PC-9 (cell line): ENCODE data around the gene RPL22. TPM values are rescaled to one million over a fixed set of nuclear protein-coding genes. Genes with fewer than 3 reads are reported as not detected.

ENCODE experiments used
- BruUV-seq: library from RNA; stranded (reverse); fragments of 400-500 nt; replicated peaks from 2 replicates; lab custom pipeline; 2021; lab: Mats Ljungman, UMichigan
- CTCF ChIA-PET: fragments of 300-600 bp; sonication (Branson Sonifier 250); formaldehyde crosslinking; loops from one replicate; lab custom pipeline; 2022; ENCODE audit warnings: antibody characterized with exemption; lab: Charles Lee
- POLR2A ChIA-PET: fragments of 300-600 bp; sonication (Branson Sonifier 250); formaldehyde crosslinking; loops from one replicate; lab custom pipeline; 2022; ENCODE audit warnings: antibody characterized with exemption; ENCODE audit not compliant: unreplicated experiment; lab: Charles Lee
- DNase-seq, 2 experiments: peaks; one replicate each; pipeline versions ENCODE4 v3.0.0 to v3.0.0-alpha.2; 2015 to 2022; ENCODE audit warnings: mixed read lengths in 1 of 2
- H2AFZ ChIP-seq: fragments of 200-600 bp; sonication (generic); 2 replicates; pipeline ENCODE4 v1.8.1; 2017; ENCODE audit warnings: antibody characterized with exemption
- H3F3A ChIP-seq: fragments of 200-600 bp; sonication (generic); 2 replicates; pipeline ENCODE4 v1.8.1; 2017; ENCODE audit warnings: antibody characterized with exemption, mild to moderate bottlenecking, low read depth; ENCODE audit not compliant: insufficient read depth
- H3K27ac ChIP-seq: fragments of 200-600 bp; sonication (generic); 2 replicates; pipeline ENCODE4 v1.6.1; 2016; ENCODE audit warnings: mixed run types
- H3K27me3 ChIP-seq: fragments of 200-600 bp; sonication (generic); 2 replicates; pipeline ENCODE4 v1.6.1; 2016; ENCODE audit warnings: low read depth, mixed run types; ENCODE audit not compliant: insufficient read depth
- H3K36me3 ChIP-seq: fragments of 200-600 bp; sonication (generic); 2 replicates; pipeline ENCODE4 v1.6.1; 2016; ENCODE audit warnings: low read depth, mixed run types
- H3K4me1 ChIP-seq: fragments of 200-600 bp; sonication (generic); replicated peaks from 2 replicates; pipeline ENCODE4 v1.6.1; 2016; ENCODE audit warnings: mixed run types; ENCODE audit not compliant: insufficient read depth
- H3K4me2 ChIP-seq: fragments of 200-600 bp; sonication (generic); 2 replicates; pipeline ENCODE4 v1.6.1; 2017; ENCODE audit warnings: mixed run types
- H3K4me3 ChIP-seq: fragments of 200-600 bp; sonication (generic); 2 replicates; pipeline ENCODE4 v1.6.1; 2016; ENCODE audit warnings: mixed run types
- H3K79me2 ChIP-seq: fragments of 200-600 bp; sonication (generic); 2 replicates; pipeline ENCODE4 v1.6.1; 2017; ENCODE audit warnings: low read depth, mixed run types
- H3K9me2 ChIP-seq: fragments of 200-600 bp; sonication (generic); 2 replicates; pipeline ENCODE4 v1.8.1; 2017; ENCODE audit warnings: mild to moderate bottlenecking; ENCODE audit not compliant: insufficient read depth
- H3K9me3 ChIP-seq: fragments of 200-600 bp; sonication (generic); 2 replicates; pipeline ENCODE4 v1.8.1; 2016; ENCODE audit warnings: low read depth; ENCODE audit not compliant: insufficient read depth
- H4K20me1 ChIP-seq: fragments of 200-600 bp; sonication (generic); 2 replicates; pipeline ENCODE4 v1.8.1; 2017; ENCODE audit not compliant: insufficient read depth
- EZH2 ChIP-seq: fragments of 200-600 bp; sonication (generic); IDR thresholded peaks from 2 replicates; pipeline ENCODE4 v1.8.0; 2017; ENCODE audit warnings: antibody characterized with exemption, low read depth
- intact Hi-C: fragments of 100-400 bp; cut with micrococcal nuclease; formaldehyde crosslinking; loops from one replicate; pipeline ENCODE4 v1.10.0; 2022; ENCODE audit not compliant: unreplicated experiment
- total RNA-seq: library from RNA; stranded (reverse); gene quantifications from 2 replicates; pipeline ENCODE4 v1.2.3, GENCODE V29; 2021
- TF ChIP-seq, protein P1 (sequence below): fragments of 200-600 bp; sonication (generic); conservative IDR thresholded peaks from 2 replicates; pipeline ENCODE4 v1.6.1; 2017; ENCODE audit warnings: mixed run types, antibody characterized with exemption, mild to moderate bottlenecking, moderate library complexity

RPL22 gene
- total RNA-seq, 1 experiment from 2014 or later: 447 TPM

DNA sequence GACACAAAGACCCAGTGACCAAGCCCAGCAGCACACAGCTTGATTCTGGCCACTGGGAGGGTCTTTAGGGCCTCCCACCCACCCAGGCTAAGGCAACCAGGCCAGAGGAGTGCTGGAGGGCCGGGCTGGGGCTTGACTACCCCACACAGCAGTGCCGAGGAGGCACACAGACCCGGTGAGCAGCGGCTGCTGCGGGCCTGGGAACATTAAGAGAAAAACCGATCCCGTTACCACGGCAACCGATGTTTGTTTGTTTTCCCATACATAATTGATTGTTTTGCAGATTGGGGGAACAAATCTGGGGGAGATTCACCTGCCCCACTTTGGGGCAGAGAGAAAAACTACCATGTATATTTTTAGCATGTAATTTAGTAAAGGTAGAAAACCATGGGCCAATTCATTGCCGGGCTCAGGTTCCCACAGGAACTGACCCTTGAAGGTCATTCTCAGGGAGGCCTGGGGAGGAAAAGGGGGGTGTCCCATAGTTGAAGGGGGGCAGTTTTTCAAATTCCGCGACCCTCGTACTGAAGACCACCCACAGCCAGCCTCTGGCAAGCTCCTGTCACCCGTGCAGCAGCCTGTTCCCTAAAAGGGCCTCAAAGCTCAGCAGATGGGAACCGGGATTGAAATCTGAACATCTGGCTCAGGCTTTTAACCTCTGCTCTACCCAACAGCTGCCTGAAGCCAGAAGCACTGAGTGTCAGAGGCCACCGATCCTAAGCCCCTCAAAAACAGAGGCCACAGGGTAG is 54.6 kb downstream of the RPL22 start:
- Histone ChIP-seq H3K9me2 (no peaks in the 10 kb centered on the region), H3K27ac (no peak overlapping the region), H3K79me2 (no peaks in the 10 kb centered on the region), H3K36me3 (no peaks in the 10 kb centered on the region), H3K4me2 (no peak overlapping the region), H3F3A (no peaks in the 10 kb centered on the region), H3K4me1 (peaks cover 8% of the 10 kb centered on the region; the same call in 1 of the 2 replicates), H3K4me3 (no peak overlapping the region), H3K9me3 (no peaks in the 10 kb centered on the region), H2AFZ (no peak overlapping the region), H4K20me1 (no peaks in the 10 kb centered on the region), H3K27me3 (no peaks in the 10 kb centered on the region)
- CTCF ChIA-PET: no interaction called here
- POLR2A ChIA-PET: no interaction called here
- DNase-seq: no peak
- intact Hi-C loops: no loop called here
- TF ChIP-seq, protein P1, sequence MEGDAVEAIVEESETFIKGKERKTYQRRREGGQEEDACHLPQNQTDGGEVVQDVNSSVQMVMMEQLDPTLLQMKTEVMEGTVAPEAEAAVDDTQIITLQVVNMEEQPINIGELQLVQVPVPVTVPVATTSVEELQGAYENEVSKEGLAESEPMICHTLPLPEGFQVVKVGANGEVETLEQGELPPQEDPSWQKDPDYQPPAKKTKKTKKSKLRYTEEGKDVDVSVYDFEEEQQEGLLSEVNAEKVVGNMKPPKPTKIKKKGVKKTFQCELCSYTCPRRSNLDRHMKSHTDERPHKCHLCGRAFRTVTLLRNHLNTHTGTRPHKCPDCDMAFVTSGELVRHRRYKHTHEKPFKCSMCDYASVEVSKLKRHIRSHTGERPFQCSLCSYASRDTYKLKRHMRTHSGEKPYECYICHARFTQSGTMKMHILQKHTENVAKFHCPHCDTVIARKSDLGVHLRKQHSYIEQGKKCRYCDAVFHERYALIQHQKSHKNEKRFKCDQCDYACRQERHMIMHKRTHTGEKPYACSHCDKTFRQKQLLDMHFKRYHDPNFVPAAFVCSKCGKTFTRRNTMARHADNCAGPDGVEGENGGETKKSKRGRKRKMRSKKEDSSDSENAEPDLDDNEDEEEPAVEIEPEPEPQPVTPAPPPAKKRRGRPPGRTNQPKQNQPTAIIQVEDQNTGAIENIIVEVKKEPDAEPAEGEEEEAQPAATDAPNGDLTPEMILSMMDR: no peak
- no peak for TF ChIP-seq EZH2
- BruUV-seq: no TSS peak

DNA sequence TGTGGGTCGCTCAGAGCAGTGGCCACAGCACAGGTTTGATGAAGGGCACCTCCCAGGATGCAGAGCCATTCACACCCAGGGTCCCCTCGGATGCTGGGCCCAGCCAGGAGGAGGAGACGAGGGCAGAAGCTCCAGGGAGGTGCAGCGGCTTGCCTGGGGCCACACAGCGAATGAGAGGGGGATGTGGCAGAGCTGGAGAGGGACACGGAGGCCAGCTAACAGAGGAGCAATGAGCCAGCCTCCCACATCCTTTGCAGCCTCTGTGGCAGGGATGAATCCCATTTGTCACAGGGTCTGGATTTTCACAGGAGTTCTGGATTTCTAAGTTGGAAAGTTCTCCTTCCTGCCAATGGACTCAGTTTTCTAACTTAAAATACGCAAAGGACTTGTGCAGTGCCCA is 55.2 kb downstream of the RPL22 start:
- Histone ChIP-seq H3K27ac (no peak overlapping the region), H3K4me3 (no peak overlapping the region), H3K9me2 (no peaks in the 10 kb centered on the region), H3K9me3 (no peaks in the 10 kb centered on the region), H3K79me2 (no peaks in the 10 kb centered on the region), H3K4me1 (peaks cover 8% of the 10 kb centered on the region; the same call in 1 of the 2 replicates), H2AFZ (no peak overlapping the region), H3K36me3 (no peaks in the 10 kb centered on the region), H3K27me3 (no peaks in the 10 kb centered on the region), H3F3A (no peaks in the 10 kb centered on the region), H4K20me1 (no peaks in the 10 kb centered on the region), H3K4me2 (no peak overlapping the region)
- intact Hi-C loops: no loop called here
- ChIA-PET POLR2A (no interaction called here), CTCF (interaction anchor here (0.5 to 0.7 kb wide), 2 partner anchors 52 to 410 kb away, joined by 4 to 8 read pairs; partner anchors contain the start of gene NOL9)
- no peak for TF ChIP-seq EZH2
- TF ChIP-seq, protein P1: no peak
- BruUV-seq: no TSS peak
- DNase-seq: no peak

DNA sequence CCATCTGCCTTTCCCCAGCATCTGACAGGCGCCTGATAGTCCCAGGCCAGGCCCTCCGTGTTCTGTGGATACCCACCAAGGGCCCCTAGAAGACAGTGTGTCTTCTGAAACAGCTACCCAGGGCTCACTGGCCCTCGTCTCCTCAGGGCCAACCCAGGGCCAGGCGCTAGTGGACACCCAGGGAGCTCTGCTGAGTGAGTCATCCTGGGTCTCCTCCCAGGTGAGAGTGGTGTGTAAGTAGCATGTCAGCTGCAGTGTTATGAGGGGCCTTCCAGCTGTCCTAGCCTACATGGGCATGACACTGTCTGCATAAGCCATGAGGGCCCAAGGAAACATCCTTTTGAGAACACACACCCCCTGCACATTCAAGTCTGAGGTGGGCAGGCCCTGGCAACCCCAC is 56.0 kb downstream of the RPL22 start:
- ChIA-PET POLR2A (no interaction called here), CTCF (interaction anchor here (0.5 to 0.7 kb wide), 2 partner anchors 53 to 411 kb away, joined by 4 to 8 read pairs; partner anchors contain the start of gene NOL9)
- H3K4me3 ChIP-seq: no peak overlapping the region
- H3K79me2 ChIP-seq: no peaks in the 10 kb centered on the region
- no peak for TF ChIP-seq EZH2
- H3K27ac ChIP-seq: no peak overlapping the region
- peaks cover 8% of the 10 kb centered on the region; the same call in 1 of the 2 replicates for H3K4me1 ChIP-seq
- no peaks in the 10 kb centered on the region for H3K27me3 ChIP-seq
- intact Hi-C loops: no loop called here
- H3K4me2 ChIP-seq: no peak overlapping the region
- H2AFZ ChIP-seq: no peak overlapping the region
- no peaks in the 10 kb centered on the region for H3F3A ChIP-seq
- no peaks in the 10 kb centered on the region for H3K36me3 ChIP-seq
- BruUV-seq: no TSS peak
- H3K9me3 ChIP-seq: no peaks in the 10 kb centered on the region
- peak in 1 of 2 experiments; percentile 59 for DNase-seq
- no peaks in the 10 kb centered on the region for H3K9me2 ChIP-seq
- no peaks in the 10 kb centered on the region for H4K20me1 ChIP-seq
